Brain microvascular endothelial cell (primary cell): ENCODE results near the gene QTRT2.

Experiments used
- DNase-seq: peaks from one replicate; pipeline ENCODE4 v3.0.0-alpha.2; 2020
- H3K27ac ChIP-seq: fragments of 250-450 bp; sonication (Bioruptor Pico); 2 replicates; pipeline ENCODE4 v1.5.1; 2020; ENCODE audit warnings: mild to moderate bottlenecking, moderate library complexity
- H3K27me3 ChIP-seq: fragments of 250-450 bp; sonication (Bioruptor Pico); replicated peaks from 2 replicates; pipeline ENCODE4 v1.5.1; 2020; ENCODE audit warnings: mild to moderate bottlenecking
- H3K36me3 ChIP-seq: fragments of 250-450 bp; sonication (Bioruptor Pico); replicated peaks from 2 replicates; pipeline ENCODE4 v1.5.1; 2020; ENCODE audit warnings: mild to moderate bottlenecking
- H3K4me3 ChIP-seq: 2 replicates; pipeline ENCODE4 v1.5.1; 2011; ENCODE audit warnings: low read depth, mild to moderate bottlenecking, control low read depth, low read length, moderate library complexity
- in situ Hi-C: cut with HindIII; loops from 2 replicates; pipeline ENCODE4 v1.10.0; 2017; ENCODE audit warnings: low sequenced_read_pairs, low pct_ligation_motif_present
- TF ChIP-seq, protein P1 (sequence below): IDR thresholded peaks from 2 replicates; pipeline ENCODE4 v1.5.1; 2011; ENCODE audit warnings: low read depth, mild to moderate bottlenecking, moderate library complexity, low read length, control low read depth, inconsistent platforms; ENCODE audit errors: missing control alignments

Gene QTRT2

DNA sequence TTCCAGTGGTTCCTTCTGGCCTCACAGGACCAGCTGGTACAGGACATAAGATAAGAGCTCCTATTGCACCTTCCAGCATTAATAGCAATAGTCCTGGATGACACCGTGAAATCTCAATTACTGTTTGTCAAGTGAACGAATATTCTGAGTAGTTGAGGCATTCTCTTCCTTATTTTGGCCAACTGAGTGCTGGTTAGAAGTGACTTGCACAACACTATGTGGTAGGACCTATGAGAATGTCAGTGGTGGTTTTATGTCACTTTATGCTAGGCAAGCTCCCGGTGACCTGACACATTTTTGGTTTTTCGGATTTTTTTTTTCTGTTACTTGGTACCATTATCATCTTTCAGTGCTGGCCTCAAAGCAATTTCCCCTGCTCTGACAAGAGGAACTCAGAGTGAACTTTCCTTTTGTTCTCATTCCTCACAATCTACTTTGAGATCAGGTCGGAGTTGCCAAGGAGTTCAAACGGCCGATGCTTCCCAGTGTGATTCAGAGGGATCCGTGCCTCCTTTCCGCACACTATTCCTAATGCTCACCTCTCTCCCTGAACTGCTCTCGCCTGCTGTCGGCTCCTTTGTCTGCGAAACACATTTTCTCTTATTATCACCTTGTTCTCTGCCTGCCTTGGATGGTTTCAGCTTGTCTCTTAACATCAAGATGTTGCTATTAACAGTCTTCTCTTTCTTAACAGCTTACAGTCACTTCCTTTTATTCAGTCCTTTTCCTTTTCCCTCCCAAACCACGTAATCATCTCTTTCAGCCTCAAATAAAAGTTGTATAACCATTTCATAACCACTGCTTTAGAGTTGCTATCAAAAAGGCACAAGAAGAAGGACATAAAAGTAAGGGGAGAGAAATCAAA lies 35.8 kb downstream of the QTRT2 start:
- Histone ChIP-seq H3K27ac (no peak overlapping the region), H3K4me3 (no peak overlapping the region), H3K27me3 (no peaks in the 10 kb centered on the region), H3K36me3 (peaks cover 2% of the 10 kb centered on the region)
- in situ Hi-C loops = no loop called here
- no peak for DNase-seq
- TF ChIP-seq, protein P1, sequence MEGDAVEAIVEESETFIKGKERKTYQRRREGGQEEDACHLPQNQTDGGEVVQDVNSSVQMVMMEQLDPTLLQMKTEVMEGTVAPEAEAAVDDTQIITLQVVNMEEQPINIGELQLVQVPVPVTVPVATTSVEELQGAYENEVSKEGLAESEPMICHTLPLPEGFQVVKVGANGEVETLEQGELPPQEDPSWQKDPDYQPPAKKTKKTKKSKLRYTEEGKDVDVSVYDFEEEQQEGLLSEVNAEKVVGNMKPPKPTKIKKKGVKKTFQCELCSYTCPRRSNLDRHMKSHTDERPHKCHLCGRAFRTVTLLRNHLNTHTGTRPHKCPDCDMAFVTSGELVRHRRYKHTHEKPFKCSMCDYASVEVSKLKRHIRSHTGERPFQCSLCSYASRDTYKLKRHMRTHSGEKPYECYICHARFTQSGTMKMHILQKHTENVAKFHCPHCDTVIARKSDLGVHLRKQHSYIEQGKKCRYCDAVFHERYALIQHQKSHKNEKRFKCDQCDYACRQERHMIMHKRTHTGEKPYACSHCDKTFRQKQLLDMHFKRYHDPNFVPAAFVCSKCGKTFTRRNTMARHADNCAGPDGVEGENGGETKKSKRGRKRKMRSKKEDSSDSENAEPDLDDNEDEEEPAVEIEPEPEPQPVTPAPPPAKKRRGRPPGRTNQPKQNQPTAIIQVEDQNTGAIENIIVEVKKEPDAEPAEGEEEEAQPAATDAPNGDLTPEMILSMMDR = no peak

DNA sequence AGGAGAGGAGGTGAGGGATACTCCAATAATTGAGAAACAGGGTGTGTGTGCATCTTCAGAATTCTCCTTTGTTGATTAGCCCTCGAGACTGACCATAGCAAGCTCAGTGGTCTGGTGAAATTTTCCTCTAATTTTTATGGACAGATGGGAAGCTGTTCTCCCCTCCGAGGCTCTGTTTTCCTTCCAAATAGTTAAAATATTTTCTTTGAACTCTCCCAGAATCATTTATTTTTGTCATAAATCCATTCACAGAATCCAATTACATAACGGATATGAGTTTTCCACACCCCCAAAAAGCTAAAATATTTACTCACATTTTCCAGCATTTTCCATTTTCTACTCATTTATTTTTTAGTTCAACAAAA lies 36.5 kb downstream of the QTRT2 start:
- Histone ChIP-seq H3K36me3 (no peaks in the 10 kb centered on the region), H3K27me3 (no peaks in the 10 kb centered on the region), H3K4me3 (no peak overlapping the region), H3K27ac (no peak overlapping the region)
- TF ChIP-seq, protein P1 = no peak
- in situ Hi-C loops = no loop called here
- DNase-seq = no peak

DNA sequence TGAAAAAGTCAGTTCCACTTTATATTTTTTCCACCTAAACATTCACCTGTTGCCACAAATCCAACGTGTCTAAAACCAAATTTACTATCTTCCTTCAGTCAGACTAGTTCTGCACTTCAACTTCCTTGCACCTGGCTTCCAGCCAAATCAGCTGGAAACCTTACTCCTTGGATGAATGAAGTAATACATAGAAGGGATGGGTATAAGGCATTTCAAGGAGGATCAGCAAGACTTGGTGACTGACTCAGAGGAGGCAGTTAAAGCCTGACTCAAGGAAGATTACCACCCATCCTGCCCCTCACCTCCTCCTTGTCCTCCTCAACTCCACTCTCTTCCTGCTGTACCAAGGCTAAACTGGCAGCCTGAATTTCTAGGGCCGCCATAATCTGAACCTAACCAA lies 37.1 kb downstream of the QTRT2 start:
- in situ Hi-C loops = no loop called here
- TF ChIP-seq, protein P1 = no peak
- peak; percentile 81 for DNase-seq
- Histone ChIP-seq H3K27ac (no peak overlapping the region), H3K27me3 (no peaks in the 10 kb centered on the region), H3K36me3 (no peaks in the 10 kb centered on the region), H3K4me3 (no peak overlapping the region)

DNA sequence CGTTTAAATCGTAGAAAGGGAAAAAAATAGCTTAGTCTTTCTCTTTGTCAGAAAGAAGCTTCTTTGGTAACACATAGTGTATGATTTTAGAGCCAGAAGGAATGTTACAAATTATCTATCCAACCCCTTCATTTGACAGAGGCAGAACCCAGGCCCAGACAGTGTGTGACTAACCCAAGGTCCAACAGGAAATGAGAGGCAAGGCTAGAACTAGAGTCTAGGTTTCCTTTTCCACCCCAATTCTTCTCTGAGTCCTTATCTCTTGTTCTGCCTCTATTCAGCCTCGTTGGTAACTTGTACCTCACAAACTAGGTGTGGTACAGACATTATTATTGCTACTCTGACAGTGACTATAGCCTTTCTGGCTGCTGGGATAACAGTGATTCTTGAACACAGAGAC lies 39.3 kb downstream of the QTRT2 start:
- DNase-seq = no peak
- TF ChIP-seq, protein P1 = no peak
- Histone ChIP-seq H3K27me3 (no peaks in the 10 kb centered on the region), H3K4me3 (no peak overlapping the region), H3K27ac (no peak overlapping the region), H3K36me3 (no peaks in the 10 kb centered on the region)
- in situ Hi-C loops = no loop called here

DNA sequence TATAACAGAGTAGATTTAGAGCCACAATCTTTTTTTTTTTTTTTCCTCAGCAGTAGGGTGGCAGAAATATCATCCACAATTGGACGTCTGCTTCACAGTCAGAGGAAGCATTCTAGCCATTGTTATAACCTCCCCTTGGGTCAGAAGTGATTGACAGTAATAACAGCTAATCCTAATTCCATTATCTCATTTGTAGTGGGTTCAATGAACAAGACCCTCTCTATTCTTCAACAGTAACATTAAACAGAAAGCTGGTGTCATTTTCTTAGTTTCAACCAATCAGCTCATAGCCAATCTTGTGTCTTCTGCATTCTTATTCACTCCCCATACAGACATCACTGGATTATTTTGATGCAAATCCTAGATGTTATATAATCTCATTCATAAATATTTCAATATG lies 44.6 kb downstream of the QTRT2 start:
- in situ Hi-C loops = no loop called here
- H3K36me3 ChIP-seq = no peaks in the 10 kb centered on the region
- no peak for DNase-seq
- no peaks in the 10 kb centered on the region for H3K27me3 ChIP-seq
- no peak overlapping the region for H3K4me3 ChIP-seq
- TF ChIP-seq, protein P1 = no peak
- no peak overlapping the region for H3K27ac ChIP-seq

DNA sequence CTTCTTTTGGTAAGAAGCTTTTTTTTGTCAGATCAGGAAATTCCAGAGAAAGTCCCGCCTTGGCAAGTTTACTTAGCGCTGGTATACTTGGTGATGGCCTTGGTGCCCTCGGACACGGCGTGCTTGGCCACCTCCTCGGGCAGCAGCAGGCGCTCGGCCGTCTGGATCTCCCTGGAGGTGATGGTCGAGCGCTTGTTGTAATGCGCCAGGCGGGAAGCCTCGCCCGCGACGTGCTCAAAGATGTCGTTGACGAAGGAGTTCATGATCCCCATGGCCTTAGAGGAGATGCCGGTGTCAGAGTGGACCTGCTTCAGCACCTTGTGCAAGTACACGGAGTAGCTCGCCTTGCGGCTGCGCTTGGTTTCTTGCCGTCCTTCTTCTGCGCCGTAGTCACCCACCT lies 46.6 kb downstream of the QTRT2 start:
- Histone ChIP-seq H3K4me3 (no peak overlapping the region), H3K27me3 (no peaks in the 10 kb centered on the region), H3K36me3 (no peaks in the 10 kb centered on the region), H3K27ac (no peak overlapping the region)
- TF ChIP-seq, protein P1 = no peak
- DNase-seq = no peak
- in situ Hi-C loops = no loop called here
